ENCODE measurements around the gene IL4R.
"Not testable (repeated sequence)": the region's sequence is repeated elsewhere in the genome, so short reads cannot be mapped to it uniquely, and the experiment has no call there.

IL4R gene

DNA sequence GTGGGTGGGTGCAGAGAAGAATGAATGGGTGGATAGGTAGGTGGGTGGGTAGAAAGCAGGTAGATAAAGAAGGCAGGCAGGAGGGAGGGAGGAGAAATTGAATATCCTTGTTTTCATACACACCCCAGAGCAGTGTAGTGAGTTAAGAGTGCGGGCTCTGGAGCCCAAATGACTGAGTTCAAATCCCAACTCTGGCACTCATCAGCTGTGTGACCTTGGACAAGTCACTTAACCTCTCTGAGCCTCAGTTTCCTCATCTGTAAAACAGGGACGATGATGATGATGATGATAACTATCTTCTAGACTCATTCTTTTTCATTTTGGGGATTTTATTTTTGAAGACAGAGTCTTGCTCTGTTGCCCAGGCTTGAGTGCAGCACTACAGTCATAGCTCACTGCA lies 86.2 kb downstream of the IL4R start:
- Mint-ChIP-seq H3K9me3 (peaks cover 2% of the 10 kb centered on the region), H3K4me1 (peaks cover 49% of the 10 kb centered on the region), H3K36me3 (peaks cover 33% of the 10 kb centered on the region), H3K27ac (peak overlapping the region; percentile 3), H3K4me3 (no peak overlapping the region)
- no peak for DNase-seq (ENCODE audit: low spot score in 2 of 2)
- ATAC-seq, result no peak

DNA sequence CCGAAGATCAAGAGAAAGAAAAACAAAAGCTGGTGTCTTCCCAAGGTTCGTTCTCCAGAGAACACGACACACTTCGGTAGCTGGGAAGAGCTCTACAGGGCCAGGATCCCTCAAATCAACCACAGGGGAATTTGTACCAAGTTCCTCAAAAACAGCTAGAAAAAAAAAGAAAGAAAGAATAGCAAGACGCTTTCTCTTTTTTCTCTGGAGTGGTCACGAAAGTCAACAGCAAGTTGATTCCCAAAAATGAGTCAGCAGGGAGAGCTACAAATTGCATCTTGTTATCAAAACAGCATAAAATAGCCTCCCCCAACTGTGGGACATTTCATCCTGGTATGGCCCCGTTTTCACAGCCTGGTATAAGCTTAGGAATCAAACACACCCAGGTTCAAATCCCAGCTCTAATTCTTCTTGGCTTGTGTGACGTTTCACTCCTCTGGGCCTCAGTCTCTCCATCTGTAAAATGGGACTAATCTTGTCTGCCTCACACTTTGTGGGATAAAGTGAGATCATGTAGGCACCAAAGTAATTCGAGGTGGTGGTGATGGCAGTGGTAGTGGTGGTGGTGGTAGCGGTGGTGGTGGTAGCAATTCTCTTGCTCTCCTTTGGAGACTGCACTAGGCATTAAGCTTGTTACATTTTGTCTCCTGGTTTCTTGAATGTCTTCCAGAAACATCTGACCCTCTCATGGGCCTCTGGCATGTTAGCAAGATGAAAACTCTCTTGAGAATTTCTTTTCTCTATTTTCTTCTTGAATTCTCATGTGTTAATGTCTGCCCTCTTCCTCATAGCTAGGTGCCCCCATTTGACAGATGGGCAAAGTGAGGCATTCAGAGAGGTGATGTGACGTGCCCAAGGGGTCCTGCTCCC lies 87.2 kb downstream of the IL4R start:
- Mint-ChIP-seq H3K4me3 (peak overlapping the region; percentile 94), H3K9me3 (no peaks in the 10 kb centered on the region), H3K27ac (peak overlapping the region; percentile 98), H3K36me3 (peaks cover 43% of the 10 kb centered on the region), H3K4me1 (peaks cover 55% of the 10 kb centered on the region)
- DNase-seq (ENCODE audit: low spot score in 2 of 2) (no peak), ATAC-seq (no peak)

DNA sequence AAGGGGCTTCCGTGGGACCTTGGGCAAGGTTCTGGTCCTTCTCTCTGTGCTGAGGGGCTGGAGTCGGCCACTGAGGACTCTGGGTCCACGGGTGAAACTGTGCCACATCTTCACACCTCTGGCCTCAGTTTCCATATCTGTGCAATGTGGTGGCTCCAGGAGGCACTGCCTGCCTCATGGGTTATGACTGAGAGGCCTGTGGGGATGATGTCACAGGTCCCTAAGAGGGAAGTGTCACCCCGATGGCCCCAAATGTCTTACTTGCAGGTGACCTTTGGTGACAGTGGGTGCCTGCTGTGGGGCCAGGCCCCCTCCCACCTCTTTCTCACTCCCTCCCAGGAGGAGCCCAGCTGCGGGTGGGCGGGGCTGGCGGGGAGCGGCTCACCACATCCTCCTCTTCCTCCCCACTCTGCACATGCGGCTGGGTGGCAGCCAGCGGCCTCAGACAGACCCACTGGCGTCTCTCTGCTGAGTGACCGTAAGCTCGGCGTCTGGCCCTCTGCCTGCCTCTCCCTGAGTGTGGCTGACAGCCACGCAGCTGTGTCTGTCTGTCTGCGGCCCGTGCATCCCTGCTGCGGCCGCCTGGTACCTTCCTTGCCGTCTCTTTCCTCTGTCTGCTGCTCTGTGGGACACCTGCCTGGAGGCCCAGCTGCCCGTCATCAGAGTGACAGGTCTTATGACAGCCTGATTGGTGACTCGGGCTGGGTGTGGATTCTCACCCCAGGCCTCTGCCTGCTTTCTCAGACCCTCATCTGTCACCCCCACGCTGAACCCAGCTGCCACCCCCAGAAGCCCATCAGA lies 88.2 kb downstream of the IL4R start, which contains the start of gene IL21R:
Gene IL21R (plus strand): TSS at position 407 of the 801 bp plus-strand sequence. CDS start 27,898 bp downstream, outside the sequence.
- DNase-seq (ENCODE audit: low spot score in 2 of 2) (peak; percentile 75 to 92), ATAC-seq (peak; percentile 79)
- peaks cover 65% of the 10 kb centered on the region for H3K4me1 Mint-ChIP-seq
- peaks cover 53% of the 10 kb centered on the region for H3K36me3 Mint-ChIP-seq
- peak within 1 kb of the TSS; percentile 98 for H3K27ac Mint-ChIP-seq
- H3K4me3 Mint-ChIP-seq, result peak within 1 kb of the TSS; percentile 94
- no peaks in the 10 kb centered on the region for H3K9me3 Mint-ChIP-seq

DNA sequence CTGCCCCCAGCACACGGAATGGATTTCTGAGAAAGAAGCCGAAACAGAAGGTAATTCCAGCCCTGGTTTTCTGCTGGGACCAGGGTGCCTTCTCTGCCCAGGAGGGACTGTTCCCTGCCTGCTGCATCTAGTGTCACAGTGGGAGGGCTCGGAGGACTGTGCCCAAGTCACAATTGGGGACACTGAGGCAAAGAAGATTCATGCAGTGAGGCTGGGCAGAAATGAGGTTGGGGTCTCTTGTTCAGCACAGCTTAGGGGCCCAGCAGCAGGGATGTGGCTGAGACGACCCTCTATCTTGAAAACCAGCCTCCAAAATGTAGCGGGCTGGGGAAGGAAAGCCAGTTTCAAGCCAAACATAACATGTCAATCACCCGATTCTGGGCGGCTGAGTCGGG lies 88.8 kb downstream of the IL4R start:
- no peaks in the 10 kb centered on the region for H3K9me3 Mint-ChIP-seq
- peaks cover 59% of the 10 kb centered on the region for H3K36me3 Mint-ChIP-seq
- no peak for ATAC-seq
- peaks cover 71% of the 10 kb centered on the region for H3K4me1 Mint-ChIP-seq
- DNase-seq (ENCODE audit: low spot score in 2 of 2), result no peak
- peak overlapping the region; percentile 98 for H3K27ac Mint-ChIP-seq
- H3K4me3 Mint-ChIP-seq, result peak overlapping the region; percentile 94

DNA sequence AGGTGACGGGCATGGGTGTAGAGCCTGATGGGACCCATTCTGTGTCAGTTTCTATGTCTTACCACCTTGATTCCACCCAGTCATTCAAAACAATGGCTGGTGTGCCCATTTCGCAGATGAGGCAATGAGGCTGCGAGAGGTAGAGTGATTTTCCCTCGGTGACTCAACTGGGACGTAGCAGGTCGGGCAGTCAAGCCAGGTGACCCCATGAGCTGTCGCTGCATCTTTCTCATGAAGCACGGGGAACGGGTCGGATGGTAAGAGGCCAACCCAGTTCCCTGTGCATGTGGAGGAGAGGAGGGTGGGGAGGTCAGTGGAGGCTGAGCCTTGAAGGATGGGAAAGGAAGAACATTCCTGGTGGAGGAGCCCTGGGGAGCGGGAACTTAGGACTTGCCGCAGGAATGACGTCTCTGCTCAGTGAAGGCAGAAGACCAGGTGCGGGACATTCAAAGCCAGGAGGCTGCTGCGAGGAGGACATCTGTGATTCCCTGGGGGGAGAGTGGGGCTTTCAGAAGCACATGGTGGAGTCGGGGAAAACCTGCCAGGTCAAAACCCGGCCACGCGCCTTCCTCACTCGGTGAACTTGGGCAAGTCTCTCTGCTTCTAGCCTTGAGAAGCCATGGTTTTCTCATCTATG lies 89.3 kb downstream of the IL4R start:
- Mint-ChIP-seq H3K9me3 (no peaks in the 10 kb centered on the region), H3K4me1 (peaks cover 76% of the 10 kb centered on the region), H3K4me3 (peak overlapping the region; percentile 94), H3K36me3 (peaks cover 64% of the 10 kb centered on the region), H3K27ac (peak overlapping the region; percentile 98)
- DNase-seq (ENCODE audit: low spot score in 2 of 2) (peak in 1 of 2 donors; percentile 80), ATAC-seq (peak; percentile 16)

DNA sequence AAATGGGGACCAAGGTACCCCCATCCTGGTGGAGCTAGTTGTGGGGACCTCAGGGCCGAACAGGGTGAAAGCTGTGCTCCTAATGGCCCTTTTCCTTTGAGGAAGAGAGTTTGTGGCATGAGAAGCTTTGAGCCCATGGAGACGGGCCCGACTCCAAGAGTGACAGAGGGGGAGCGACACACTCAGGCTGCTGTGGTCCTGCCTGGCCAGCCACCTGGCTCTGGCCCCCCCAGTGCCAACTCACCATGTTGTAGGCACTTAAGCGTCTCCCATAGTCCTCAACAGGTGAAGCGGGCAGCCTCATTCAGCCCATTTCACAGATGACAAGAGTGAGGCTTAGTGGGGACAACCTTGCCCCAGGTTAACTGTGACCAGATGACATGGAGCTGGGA lies 89.8 kb downstream of the IL4R start:
- Mint-ChIP-seq H3K4me3 (peak overlapping the region; percentile 94), H3K36me3 (peaks cover 69% of the 10 kb centered on the region), H3K4me1 (peaks cover 81% of the 10 kb centered on the region), H3K27ac (peak overlapping the region; percentile 98), H3K9me3 (no peaks in the 10 kb centered on the region)
- ATAC-seq, result no peak
- DNase-seq (ENCODE audit: low spot score in 2 of 2), result no peak

DNA sequence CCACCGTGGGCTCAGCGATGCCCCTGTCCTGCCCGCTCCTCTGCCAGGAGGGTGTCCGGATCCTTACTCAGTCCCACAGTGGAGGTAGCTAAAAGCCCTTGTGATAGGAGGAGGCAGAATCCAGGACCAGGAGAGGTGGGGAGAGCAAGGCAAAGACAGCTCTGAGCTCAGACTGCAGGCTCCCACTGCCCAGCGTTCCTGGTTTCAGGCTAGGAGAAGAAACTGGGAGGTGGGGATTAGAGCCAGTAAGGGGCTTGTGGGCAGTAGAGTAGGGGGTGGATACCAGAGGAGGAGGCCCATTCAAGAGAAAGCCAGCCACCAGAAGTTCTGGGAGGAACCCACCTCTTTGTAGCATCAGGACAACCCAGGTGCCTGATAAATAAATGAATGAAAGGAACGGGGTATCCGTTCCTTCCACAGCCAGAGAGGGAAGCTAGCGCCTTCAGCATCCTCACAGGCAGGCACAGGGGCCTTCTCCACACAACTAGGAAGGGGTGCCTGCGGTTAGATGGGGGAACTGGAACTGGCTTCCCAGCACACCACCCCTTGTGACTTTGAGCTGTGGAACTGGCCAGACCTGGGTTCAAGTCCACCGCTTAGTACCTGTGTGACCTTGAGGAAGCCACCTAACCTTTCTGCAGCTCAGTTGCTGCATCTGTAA lies 90.5 kb downstream of the IL4R start:
- Mint-ChIP-seq H3K36me3 (peaks cover 76% of the 10 kb centered on the region), H3K4me1 (peaks cover 84% of the 10 kb centered on the region)
- peak in 1 of 2 donors; percentile 70 for DNase-seq (ENCODE audit: low spot score in 2 of 2)

DNA sequence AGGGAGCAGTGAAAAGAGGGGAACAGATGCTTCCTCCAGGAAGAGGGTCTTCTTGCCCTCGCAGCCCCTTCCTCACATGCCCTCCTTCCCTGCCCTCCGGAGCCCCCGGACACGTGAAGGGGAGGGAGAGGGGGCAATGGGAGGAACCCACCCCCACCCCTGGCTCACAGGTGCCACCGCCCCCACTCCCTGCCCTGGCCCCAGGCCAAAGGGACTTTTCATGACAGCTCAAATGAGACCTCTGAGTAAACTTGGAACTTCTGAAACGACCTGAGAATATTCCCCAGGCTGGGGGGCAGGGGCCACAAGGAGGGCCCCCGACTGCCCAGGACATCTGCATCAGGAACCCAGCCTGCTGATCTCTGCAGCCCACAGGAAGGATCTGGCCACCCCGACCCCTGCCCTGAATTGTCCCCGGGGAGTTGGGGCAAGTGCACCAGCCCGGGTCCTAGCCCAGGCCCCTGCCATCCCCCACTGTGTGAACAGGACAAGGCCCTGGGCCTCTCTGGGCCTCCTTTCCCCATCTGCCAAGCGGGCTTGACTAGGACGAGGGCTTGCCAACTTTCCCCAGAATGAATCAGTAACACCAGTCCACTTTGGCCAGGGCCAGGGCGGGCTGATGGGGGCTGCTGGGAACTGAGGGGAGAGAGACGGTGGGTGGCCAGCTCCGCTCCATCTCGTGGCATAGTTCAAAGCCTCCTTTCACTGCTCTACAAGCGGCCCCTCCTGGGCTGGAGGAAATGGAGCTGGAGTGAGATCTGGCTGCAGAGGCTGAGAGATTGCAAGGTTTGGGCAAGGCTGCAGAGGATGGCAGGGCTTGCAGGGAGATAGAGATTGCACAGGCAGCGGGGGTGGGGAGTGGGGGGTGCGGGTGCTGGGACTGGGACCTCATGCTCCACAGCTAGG lies 92.0 kb downstream of the IL4R start:
- Mint-ChIP-seq H3K9me3 (no peaks in the 10 kb centered on the region), H3K27ac (peak overlapping the region; percentile 98), H3K36me3 (peaks cover 91% of the 10 kb centered on the region), H3K4me3 (peak overlapping the region; percentile 94), H3K4me1 (peaks cover 80% of the 10 kb centered on the region)
- peak; percentile 50 to 92 for DNase-seq (ENCODE audit: low spot score in 2 of 2)
- ATAC-seq, result peak; percentile 45

More for the DNA sequence above, 90.5 kb downstream of the IL4R start:
- no peak for ATAC-seq
- peak overlapping the region; percentile 98 for H3K27ac Mint-ChIP-seq
- H3K4me3 Mint-ChIP-seq, result peak overlapping the region; percentile 94
- H3K9me3 Mint-ChIP-seq, result no peaks in the 10 kb centered on the region

DNA sequence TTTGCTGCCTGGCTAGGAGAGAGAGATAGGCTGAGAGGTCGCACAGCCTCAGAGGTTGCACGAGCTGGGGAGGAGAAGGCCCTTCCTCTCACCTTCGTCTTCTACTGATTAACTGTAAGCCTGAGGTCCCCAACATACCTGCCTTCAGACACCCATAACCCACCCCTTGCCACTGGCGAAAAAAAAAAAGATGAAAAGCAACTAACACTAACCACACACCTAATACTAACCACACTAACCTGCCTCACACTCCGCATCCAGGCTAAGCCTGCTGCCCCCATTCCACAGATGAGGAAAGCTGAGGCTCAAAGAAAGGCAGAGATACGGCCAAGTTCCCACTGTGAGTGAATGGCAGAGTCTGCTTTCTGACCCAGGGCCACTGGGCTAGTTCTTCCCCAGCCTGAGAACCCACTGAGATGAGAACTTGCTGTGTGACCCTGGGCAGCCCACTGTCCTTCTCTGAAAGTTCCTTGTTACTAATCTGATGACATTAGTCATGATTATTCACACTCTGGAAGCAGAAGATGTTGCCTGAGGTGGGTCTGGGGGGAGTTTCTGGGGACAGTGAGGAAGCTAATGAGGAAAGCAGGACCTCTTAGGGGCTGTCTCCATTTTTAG lies 92.8 kb downstream of the IL4R start:
- Mint-ChIP-seq H3K27ac (peak overlapping the region; percentile 98), H3K9me3 (no peaks in the 10 kb centered on the region), H3K4me3 (peak overlapping the region; percentile 94), H3K36me3 (peaks cover 99% of the 10 kb centered on the region), H3K4me1 (peaks cover 80% of the 10 kb centered on the region)
- peak; percentile 1 for ATAC-seq
- peak in 1 of 2 donors; percentile 73 for DNase-seq (ENCODE audit: low spot score in 2 of 2)

DNA sequence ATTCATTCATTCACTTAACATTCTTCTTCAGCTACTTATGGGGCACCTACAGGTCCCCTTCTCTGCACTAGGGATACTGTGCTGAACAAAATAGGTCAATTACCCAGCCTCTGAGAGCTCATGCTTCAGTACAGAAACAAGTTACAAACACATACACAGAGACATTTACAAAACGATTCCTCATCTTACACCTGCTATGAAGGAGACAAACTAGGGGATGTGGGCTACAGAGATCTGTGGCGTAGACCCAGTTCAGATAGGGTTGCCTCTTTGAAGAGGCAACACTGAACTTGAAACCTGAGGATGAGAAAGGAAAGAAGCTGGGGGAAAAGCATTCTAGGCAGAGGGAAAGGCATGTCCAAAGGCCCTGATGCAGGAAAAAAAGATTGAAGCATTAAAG lies 93.4 kb downstream of the IL4R start:
- H3K9me3 Mint-ChIP-seq, result peaks cover 3% of the 10 kb centered on the region
- peak overlapping the region; percentile 94 for H3K4me3 Mint-ChIP-seq
- DNase-seq (ENCODE audit: low spot score in 2 of 2), result peak in 1 of 2 donors; percentile 56
- H3K36me3 Mint-ChIP-seq, result peaks cover 100% of the 10 kb centered on the region
- ATAC-seq, result no peak
- peaks cover 80% of the 10 kb centered on the region for H3K4me1 Mint-ChIP-seq
- H3K27ac Mint-ChIP-seq, result peak overlapping the region; percentile 98

DNA sequence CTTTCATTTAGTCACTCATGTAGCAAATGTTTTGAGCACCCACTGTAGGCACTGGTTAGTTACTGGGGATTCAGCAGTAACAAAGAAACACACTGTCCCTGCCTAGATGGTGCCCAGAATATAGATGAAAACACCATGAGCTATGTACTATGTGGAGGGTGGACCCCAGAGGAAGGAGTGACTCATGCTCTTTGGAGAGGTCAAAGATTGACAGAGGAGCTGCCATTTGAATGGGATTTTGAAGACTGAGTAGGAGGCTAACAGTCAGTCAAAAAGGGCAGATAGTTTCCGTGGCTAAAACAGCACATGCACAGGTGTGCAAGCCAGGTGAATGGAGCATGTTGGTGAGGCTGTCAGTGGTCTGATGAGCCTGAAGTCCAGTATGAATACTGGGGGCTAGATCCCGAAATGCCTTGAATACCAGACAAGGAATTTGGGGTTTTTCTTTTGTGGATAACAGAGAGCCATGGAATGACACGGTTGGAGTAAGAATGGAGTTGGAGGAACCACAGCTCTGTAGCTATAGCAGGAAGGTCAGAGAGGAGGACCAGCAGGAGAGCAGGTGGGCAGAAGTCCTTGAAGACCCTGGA lies 94.3 kb downstream of the IL4R start:
- Mint-ChIP-seq H3K27ac (peak overlapping the region; percentile 98), H3K36me3 (peaks cover 100% of the 10 kb centered on the region), H3K9me3 (peaks cover 5% of the 10 kb centered on the region), H3K4me1 (peaks cover 82% of the 10 kb centered on the region), H3K4me3 (peak overlapping the region; percentile 94)
- ATAC-seq (peak; percentile 80), DNase-seq (ENCODE audit: low spot score in 2 of 2) (peak in 1 of 2 donors; percentile 67)

DNA sequence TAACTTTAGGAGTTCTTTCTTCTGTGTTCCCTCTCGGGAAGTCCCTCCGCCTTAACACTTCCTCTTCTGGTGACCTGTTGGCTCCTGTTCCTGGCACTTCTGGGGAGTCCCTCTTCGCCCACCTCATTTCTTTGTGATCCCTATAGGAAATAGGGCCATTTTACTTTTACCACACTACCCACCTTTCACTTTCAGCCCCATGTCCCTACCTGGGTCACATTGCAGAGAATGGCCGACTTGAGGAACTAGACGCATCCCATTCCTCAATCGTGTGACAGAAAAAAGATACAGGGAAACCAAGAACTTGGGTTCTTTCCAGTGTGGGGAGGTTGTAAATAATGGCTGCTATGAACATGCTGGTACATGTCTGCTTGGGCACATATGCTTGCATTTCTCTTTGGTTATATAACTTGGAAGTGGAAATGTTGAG lies 94.8 kb downstream of the IL4R start:
- ATAC-seq (no peak), DNase-seq (ENCODE audit: low spot score in 2 of 2) (no peak)
- H3K36me3 Mint-ChIP-seq, result peaks cover 100% of the 10 kb centered on the region
- H3K4me3 Mint-ChIP-seq, result peak overlapping the region; percentile 94
- peaks cover 84% of the 10 kb centered on the region for H3K4me1 Mint-ChIP-seq
- H3K27ac Mint-ChIP-seq, result peak overlapping the region; percentile 98
- peaks cover 5% of the 10 kb centered on the region for H3K9me3 Mint-ChIP-seq

DNA sequence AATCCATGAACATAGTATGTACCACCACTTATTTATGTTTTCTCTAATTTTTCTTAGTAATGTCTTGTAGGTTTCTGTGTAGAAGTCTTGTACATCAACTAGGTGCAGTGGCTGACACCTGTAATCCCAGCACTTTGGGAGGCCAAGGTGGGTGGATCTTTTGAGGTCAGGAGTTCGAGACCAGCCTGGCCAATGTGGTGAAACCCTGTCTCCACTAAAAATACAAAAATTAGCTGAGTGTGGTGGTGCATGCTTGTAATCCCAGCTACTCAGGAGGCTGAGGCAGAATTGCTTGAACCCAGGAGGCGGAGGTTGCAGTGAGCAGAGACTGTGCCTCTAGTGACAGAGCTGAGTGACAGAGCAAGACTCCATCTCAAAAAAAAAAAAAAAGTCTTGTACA lies 96.2 kb downstream of the IL4R start:
- Mint-ChIP-seq H3K4me1 (peaks cover 84% of the 10 kb centered on the region), H3K36me3 (peaks cover 99% of the 10 kb centered on the region), H3K4me3 (peak overlapping the region; percentile 94)
- not testable (repeated sequence) for H3K9me3 Mint-ChIP-seq; DNase-seq (ENCODE audit: low spot score in 2 of 2); H3K27ac Mint-ChIP-seq; ATAC-seq
